Neural progenitor cell (in vitro differentiated cells): ENCODE data around the gene FAM53A. TPM values are rescaled to one million over a fixed set of nuclear protein-coding genes. Genes with fewer than 3 reads are reported as not detected.

ENCODE experiments used
- DNase-seq: peaks from one replicate; pipeline ENCODE4 v3.0.0-alpha.2; 2016; ENCODE audit warnings: low spot score
- H2AFZ ChIP-seq: fragments of 200-600 bp; sonication (generic); replicated peaks from 2 replicates; pipeline ENCODE4 v1.6.1; 2016; ENCODE audit warnings: antibody characterized with exemption
- H3F3A ChIP-seq: fragments of 200-600 bp; sonication (generic); 2 replicates; pipeline ENCODE4 v1.6.1; 2016; ENCODE audit warnings: antibody characterized with exemption, low read depth
- H3K27ac ChIP-seq: fragments of 200-600 bp; sonication (generic); 2 replicates; pipeline ENCODE4 v1.5.1; 2016; ENCODE audit warnings: mild to moderate bottlenecking
- H3K27me3 ChIP-seq: fragments of 200-600 bp; sonication (generic); 2 replicates; pipeline ENCODE4 v1.6.1; 2016; ENCODE audit warnings: mild to moderate bottlenecking, moderate library complexity
- H3K36me3 ChIP-seq: fragments of 200-600 bp; sonication (generic); 2 replicates; pipeline ENCODE4 v1.5.1; 2016
- H3K4me1 ChIP-seq: fragments of 200-600 bp; sonication (generic); 2 replicates; pipeline ENCODE4 v1.6.1; 2016; ENCODE audit warnings: mixed run types
- H3K4me2 ChIP-seq: fragments of 200-600 bp; sonication (generic); 2 replicates; pipeline ENCODE4 v1.6.1; 2016
- H3K4me3 ChIP-seq: fragments of 200-600 bp; sonication (generic); 2 replicates; pipeline ENCODE4 v1.5.1; 2016
- H3K79me2 ChIP-seq: fragments of 200-600 bp; sonication (generic); 2 replicates; pipeline ENCODE4 v1.6.1; 2016; ENCODE audit warnings: low read depth
- H3K9ac ChIP-seq: fragments of 200-600 bp; sonication (generic); 2 replicates; pipeline ENCODE4 v1.6.1; 2016
- H3K9me3 ChIP-seq: fragments of 200-600 bp; sonication (generic); 2 replicates; pipeline ENCODE4 v1.5.1; 2016; ENCODE audit warnings: low read depth
- H4K20me1 ChIP-seq: fragments of 200-600 bp; sonication (generic); 2 replicates; pipeline ENCODE4 v1.6.1; 2016; ENCODE audit warnings: low read depth
- H3K27ac Mint-ChIP-seq: 3 replicates; pipeline ENCODE4 v1.8.0; 2021; ENCODE audit warnings: mixed read lengths
- H3K27me3 Mint-ChIP-seq: 2 replicates; pipeline ENCODE4 v1.8.0; 2022; ENCODE audit warnings: low read depth, mild to moderate bottlenecking, inconsistent platforms, moderate library complexity, mixed read lengths; ENCODE audit not compliant: insufficient read depth
- H3K36me3 Mint-ChIP-seq: 3 replicates; pipeline ENCODE4 v1.8.0; 2021; ENCODE audit warnings: mixed read lengths
- H3K4me1 Mint-ChIP-seq: 3 replicates; pipeline ENCODE4 v1.8.0; 2021; ENCODE audit warnings: mixed read lengths
- H3K4me3 Mint-ChIP-seq: 3 replicates; pipeline ENCODE4 v1.8.0; 2021; ENCODE audit warnings: mild to moderate bottlenecking, moderate library complexity, mixed read lengths
- H3K9me3 Mint-ChIP-seq: 3 replicates; pipeline ENCODE4 v1.8.0; 2020; ENCODE audit warnings: mixed read lengths
- CTCF ChIP-seq: fragments of 200-600 bp; sonication (generic); IDR thresholded peaks from 2 replicates; pipeline ENCODE4 v1.5.1; 2017; ENCODE audit warnings: antibody characterized with exemption, mild to moderate bottlenecking
- EZH2 ChIP-seq: fragments of 200-600 bp; sonication (generic); IDR thresholded peaks from 2 replicates; pipeline ENCODE4 v1.6.1; 2017; ENCODE audit warnings: antibody characterized with exemption, mild to moderate bottlenecking, moderate library complexity
- EZH2phosphoT487 ChIP-seq: fragments of 200-600 bp; sonication (generic); IDR thresholded peaks from 2 replicates; pipeline ENCODE4 v1.6.1; 2017; ENCODE audit warnings: antibody characterized with exemption
- total RNA-seq: library from RNA; depleted of rRNA; stranded (reverse); fragments of >200 nt; gene quantifications from 2 replicates; pipeline ENCODE4 v1.2.3, GENCODE V29; 2015; ENCODE audit warnings: low replicate concordance

Gene FAM53A
- total RNA-seq, 1 donor from 2014 or later: 3.2 TPM

- peaks cover 5% of the 10 kb centered on the region for H3K9me3 Mint-ChIP-seq
- DNase-seq: no peak
- no peaks in the 10 kb centered on the region for H3K36me3 Mint-ChIP-seq
- H3K4me1 Mint-ChIP-seq: peaks cover 18% of the 10 kb centered on the region
- Histone ChIP-seq H3K4me3 (no peak overlapping the region), H3K9me3 (no peaks in the 10 kb centered on the region), H2AFZ (no peak overlapping the region), H3K36me3 (no peaks in the 10 kb centered on the region), H3K4me1 (no peaks in the 10 kb centered on the region), H3K79me2 (no peaks in the 10 kb centered on the region), H3K9ac (no peak overlapping the region), H3F3A (no peaks in the 10 kb centered on the region), H4K20me1 (no peaks in the 10 kb centered on the region), H3K4me2 (no peak overlapping the region), H3K27me3 (no peaks in the 10 kb centered on the region), H3K27ac (no peak overlapping the region)
- TF ChIP-seq EZH2: no peak
- no peak for TF ChIP-seq EZH2phosphoT487
- no peak for TF ChIP-seq CTCF
- no peak overlapping the region for H3K4me3 Mint-ChIP-seq
- peaks cover 2% of the 10 kb centered on the region for H3K27me3 Mint-ChIP-seq
- no peak overlapping the region for H3K27ac Mint-ChIP-seq
Measured at GRCh38 chr4:1596393-1596792, 87.7 kb downstream of the FAM53A start.

- Histone ChIP-seq H3K27me3 (no peaks in the 10 kb centered on the region), H3K9me3 (no peaks in the 10 kb centered on the region), H3K4me2 (no peak overlapping the region), H3F3A (no peaks in the 10 kb centered on the region), H4K20me1 (no peaks in the 10 kb centered on the region), H3K27ac (no peak overlapping the region), H3K4me1 (no peaks in the 10 kb centered on the region), H2AFZ (no peak overlapping the region), H3K79me2 (no peaks in the 10 kb centered on the region), H3K36me3 (no peaks in the 10 kb centered on the region), H3K4me3 (no peak overlapping the region), H3K9ac (no peak overlapping the region)
- no peaks in the 10 kb centered on the region for H3K36me3 Mint-ChIP-seq
- H3K9me3 Mint-ChIP-seq: peaks cover 7% of the 10 kb centered on the region
- no peak overlapping the region for H3K27ac Mint-ChIP-seq
- H3K4me3 Mint-ChIP-seq: no peak overlapping the region
- peaks cover 18% of the 10 kb centered on the region for H3K4me1 Mint-ChIP-seq
- peaks cover 2% of the 10 kb centered on the region for H3K27me3 Mint-ChIP-seq
- no peak for DNase-seq
- no peak for TF ChIP-seq EZH2phosphoT487
- TF ChIP-seq EZH2: no peak
- no peak for TF ChIP-seq CTCF
Measured at GRCh38 chr4:1595789-1596325, 88.3 kb downstream of the FAM53A start.

- H3K9me3 ChIP-seq: no peaks in the 10 kb centered on the region
- no peak overlapping the region for H3K27ac ChIP-seq
- no peak overlapping the region for H3K27ac Mint-ChIP-seq
- H3K4me1 ChIP-seq: no peaks in the 10 kb centered on the region
- H3K4me2 ChIP-seq: no peak overlapping the region
- H3K27me3 ChIP-seq: no peaks in the 10 kb centered on the region
- H3K4me3 Mint-ChIP-seq: no peak overlapping the region
- peaks cover 12% of the 10 kb centered on the region for H3K9me3 Mint-ChIP-seq
- no peaks in the 10 kb centered on the region for H3K36me3 Mint-ChIP-seq
- no peak overlapping the region for H2AFZ ChIP-seq
- TF ChIP-seq EZH2: no peak
- TF ChIP-seq CTCF: no peak
- TF ChIP-seq EZH2phosphoT487: no peak
- no peak overlapping the region for H3K4me3 ChIP-seq
- H3K27me3 Mint-ChIP-seq: peaks cover 2% of the 10 kb centered on the region
- DNase-seq: no peak
- no peak overlapping the region for H3K9ac ChIP-seq
- H3F3A ChIP-seq: no peaks in the 10 kb centered on the region
- H3K36me3 ChIP-seq: no peaks in the 10 kb centered on the region
- H4K20me1 ChIP-seq: no peaks in the 10 kb centered on the region
- no peaks in the 10 kb centered on the region for H3K79me2 ChIP-seq
- H3K4me1 Mint-ChIP-seq: peaks cover 15% of the 10 kb centered on the region
Measured at GRCh38 chr4:1594871-1595788, 89.0 kb downstream of the FAM53A start.
